ENCODE data around the gene KMT2D.

Gene KMT2D

GRCh38 chr12:49018261-49019119, 42.1 kb downstream of the KMT2D start, which contains the start of gene PRKAG1:
Gene PRKAG1 (minus strand): TSS chr12:49018776. CDS start chr12:49018740, 36 bp downstream.
- DNase-seq (ENCODE audit: low spot score): peak; percentile 97

- peak; percentile 43 for DNase-seq (ENCODE audit: low spot score)
Observed at GRCh38 chr12:49017891-49018260, 42.7 kb downstream of the KMT2D start.

GRCh38 chr12:49015196-49015595, 45.4 kb downstream of the KMT2D start:
- DNase-seq (ENCODE audit: low spot score): no peak

GRCh38 chr12:49014547-49014946, 46.0 kb downstream of the KMT2D start:
- no peak for DNase-seq (ENCODE audit: low spot score)

- DNase-seq (ENCODE audit: low spot score): no peak
Observed at GRCh38 chr12:49013428-49013827, 47.2 kb downstream of the KMT2D start.

- no peak for DNase-seq (ENCODE audit: low spot score)
Observed at GRCh38 chr12:49012739-49013138, 47.9 kb downstream of the KMT2D start.
